CD4-positive, alpha-beta T cell treated with Interleukin-2 at 100 ng/mL for 4 hours (primary cell): ENCODE results near the gene ACSL1.
"Not testable (repeated sequence)": the region's sequence is repeated elsewhere in the genome, so short reads cannot be mapped to it uniquely, and the experiment has no call there.

Experiments
- DNase-seq: peaks from one replicate; pipeline ENCODE4 v3.0.0-alpha.2; 2020; ENCODE audit warnings: low spot score

Gene ACSL1

GRCh38 chr4:184787766-184788503 is 37.8 kb downstream of the ACSL1 start:
- no peak for DNase-seq

- DNase-seq: no peak
Observed at GRCh38 chr4:184785813-184786212, 40.0 kb downstream of the ACSL1 start.

DNA sequence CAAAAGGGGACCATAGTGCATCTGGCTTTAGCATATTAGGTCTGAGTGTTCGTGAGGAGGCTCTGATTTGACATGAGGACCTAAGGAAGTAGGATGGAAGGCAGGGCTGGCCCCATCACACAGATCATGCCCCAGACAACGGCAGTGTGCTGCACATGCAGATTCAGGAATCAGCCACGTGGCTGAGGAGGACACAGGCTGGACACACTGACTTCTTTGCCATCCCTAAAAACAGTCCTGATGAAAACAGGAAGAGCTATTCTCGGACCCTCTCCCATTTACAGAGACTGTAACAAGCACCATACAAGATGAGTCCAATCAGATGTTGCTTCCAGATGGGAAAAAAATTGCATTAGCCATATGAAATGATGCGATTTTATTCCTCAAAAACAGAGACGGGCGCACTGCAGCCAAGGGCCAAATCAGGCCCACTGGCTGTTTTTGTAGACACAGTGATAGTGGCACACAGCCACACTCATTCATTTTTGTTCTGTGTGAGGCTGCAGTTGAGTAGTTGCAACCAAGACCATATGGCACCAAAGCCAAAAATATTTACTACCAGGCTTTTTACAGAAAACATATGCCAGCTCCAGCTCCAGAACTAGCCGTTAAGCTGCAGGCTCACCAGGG is 41.0 kb downstream of the ACSL1 start:
- DNase-seq: no peak

- no peak for DNase-seq
Observed at GRCh38 chr4:184782731-184783373, 42.9 kb downstream of the ACSL1 start.

DNA sequence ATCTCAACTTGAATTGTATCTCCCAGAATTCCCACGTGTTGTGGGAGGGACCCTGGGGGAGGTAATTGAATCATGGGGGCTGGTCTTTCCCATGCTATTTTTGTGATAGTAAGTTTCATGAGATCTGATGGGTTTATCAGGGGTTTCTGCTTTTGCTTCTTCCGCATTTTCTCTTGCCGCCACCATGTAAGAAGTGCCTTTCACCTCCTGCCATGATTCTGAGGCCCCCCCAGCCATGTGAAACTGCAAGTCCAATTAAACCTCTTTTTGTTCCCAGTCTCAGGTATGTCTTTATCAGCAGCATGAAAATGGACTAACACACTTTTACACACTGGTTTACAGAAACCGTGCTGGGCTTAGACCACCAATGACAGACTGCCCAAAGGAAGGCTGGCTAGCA is 46.6 kb downstream of the ACSL1 start:
- not testable (repeated sequence) for DNase-seq

DNA sequence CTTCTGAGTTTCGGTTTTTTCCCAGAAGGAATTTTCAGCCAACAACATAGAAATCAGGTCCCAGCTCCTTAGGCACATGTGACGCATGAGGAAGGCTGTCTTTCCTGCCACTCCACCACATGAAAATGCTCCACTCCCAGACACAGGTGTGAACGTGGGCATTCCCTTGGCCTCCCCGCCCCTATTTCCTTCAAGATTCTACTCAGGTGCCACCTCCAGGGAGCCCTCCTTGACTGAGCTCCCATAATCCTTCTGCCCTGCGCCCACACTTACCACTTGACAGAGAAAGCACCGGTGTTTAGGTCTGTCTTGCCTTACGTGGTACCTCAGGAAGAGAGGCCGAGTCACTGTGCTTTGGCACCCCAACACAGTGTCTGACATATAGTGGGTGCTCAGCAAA is 47.4 kb downstream of the ACSL1 start:
- no peak for DNase-seq

GRCh38 chr4:184776821-184777220 is 48.9 kb downstream of the ACSL1 start:
- DNase-seq: no peak

- DNase-seq: no peak
Observed at GRCh38 chr4:184775854-184776555, 49.8 kb downstream of the ACSL1 start.

DNA sequence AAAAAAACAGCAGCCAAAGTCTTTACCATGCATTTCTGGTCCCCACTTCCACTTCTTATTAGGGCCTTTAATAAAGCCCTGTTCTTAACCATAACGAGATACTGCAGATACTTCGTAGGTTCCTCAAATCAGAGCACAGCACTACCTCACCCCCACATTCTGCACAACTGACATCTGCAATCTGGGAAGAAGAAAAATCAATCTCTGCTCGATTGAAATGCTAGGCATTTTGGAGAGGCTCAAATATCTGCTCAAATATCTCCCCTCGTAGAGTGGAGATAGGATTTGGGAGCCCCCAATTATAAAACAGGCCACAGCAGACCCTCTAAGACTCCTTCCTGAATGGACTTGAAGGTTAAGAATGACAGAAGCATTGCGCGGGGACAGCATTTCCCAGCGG is 51.6 kb downstream of the ACSL1 start:
- DNase-seq: no peak

DNA sequence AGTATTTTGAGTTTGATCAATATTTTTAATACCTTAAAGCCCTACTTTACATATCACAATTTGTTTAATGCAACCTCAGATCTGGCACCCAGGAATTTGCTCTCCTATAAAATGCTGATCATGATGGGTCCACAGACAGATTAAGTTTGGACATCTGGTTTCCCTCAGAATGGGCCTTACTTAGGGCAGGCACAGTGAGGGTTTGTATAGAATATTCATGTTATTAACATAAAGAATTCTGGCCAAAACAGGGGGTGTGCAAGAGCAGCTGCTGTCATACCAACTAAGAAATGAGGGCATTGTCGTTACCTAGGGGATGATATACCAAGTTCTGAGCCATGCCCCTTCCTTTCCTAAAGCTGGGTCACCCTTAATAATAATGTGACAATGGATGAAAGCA is 54.4 kb downstream of the ACSL1 start:
- DNase-seq: no peak

- DNase-seq: no peak
Observed at GRCh38 chr4:184769141-184769765, 56.5 kb downstream of the ACSL1 start.

DNA sequence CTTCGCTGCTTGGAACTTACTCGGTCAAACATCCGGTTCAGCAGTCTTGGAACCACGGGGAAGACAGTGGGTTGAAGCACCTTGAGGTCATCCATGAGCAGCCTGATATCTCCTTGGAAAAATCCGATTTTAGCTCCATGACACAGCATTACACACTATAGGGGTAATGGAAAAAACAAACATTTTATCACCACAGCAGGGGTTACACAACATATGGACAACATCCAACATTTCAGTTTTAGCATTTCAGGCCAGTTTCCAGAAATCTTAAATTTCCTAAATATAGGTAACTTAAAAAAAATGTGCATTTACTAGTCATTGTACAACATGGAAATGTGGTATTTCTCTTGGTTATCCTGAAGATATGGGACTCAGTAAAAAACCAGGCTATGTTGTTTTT is 57.5 kb downstream of the ACSL1 start:
- DNase-seq: no peak

GRCh38 chr4:184766446-184766845 is 59.3 kb downstream of the ACSL1 start:
- DNase-seq: no peak

- DNase-seq: no peak
Observed at GRCh38 chr4:184765473-184766340, 60.1 kb downstream of the ACSL1 start.

DNA sequence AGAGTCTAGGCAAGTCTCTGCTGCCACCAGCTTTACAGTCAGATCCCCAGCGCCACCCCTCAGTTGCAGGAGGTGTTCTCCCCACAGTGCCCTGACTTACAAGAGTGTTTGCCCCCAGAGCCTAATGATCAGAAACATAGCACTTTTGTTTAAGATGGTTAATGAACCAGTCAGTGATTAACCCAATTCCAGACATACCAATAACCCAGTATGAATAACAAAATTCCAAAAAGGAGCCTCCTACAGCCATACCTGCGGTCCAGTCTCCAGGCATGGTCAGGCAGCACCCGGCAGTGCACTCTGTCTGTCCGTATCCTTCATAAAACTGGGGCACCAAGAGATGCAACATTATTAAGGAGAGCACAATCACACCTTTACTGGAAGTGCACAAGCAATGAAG is 61.2 kb downstream of the ACSL1 start:
- no peak for DNase-seq

DNA sequence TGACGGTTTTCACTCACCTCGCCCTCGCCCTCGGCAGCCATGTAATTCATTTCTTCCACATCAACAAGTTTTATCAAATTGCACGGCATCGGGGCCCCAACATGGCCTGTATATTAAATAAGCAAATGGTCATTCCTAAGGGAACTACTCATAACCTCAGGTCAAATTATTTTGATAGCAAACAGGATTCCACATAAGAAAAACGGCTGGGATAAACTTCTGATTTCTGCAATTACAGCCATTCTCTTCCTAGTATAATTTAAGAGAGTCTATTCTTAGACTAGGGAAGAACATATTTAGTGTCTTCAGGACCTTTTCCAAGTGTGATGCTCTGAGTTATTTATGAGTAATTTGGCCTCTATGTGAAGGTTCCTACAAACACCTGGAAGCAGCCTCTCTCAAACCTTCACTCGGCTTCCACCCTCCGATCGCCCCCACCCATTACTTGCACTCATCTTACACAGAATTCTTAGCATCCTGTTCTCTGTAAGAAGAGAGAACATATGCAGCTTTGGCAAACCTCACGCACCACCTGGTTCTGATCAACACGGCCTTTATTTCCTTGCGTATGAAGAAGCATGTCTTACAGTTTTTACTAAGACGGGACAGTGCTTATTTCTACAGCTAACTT is 62.5 kb downstream of the ACSL1 start:
- DNase-seq: no peak

DNA sequence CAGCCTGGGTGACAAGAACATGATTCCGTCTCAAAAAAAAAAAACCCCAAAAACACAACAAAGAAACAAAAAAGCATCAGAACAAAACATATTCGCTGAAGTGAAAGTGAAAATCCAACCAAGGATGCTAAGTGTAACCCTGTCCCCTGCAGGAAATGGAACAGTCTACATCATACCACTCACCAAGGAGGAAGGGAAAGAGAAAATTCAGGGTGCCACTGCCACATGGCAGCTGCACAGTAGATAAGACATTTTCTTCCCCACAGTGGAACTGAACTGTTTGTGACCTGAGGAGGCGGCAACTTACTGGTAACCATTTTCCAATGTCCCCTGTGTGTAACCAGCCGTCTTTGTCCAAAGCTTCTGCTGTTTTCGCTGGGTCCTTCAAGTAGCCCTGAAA is 63.7 kb downstream of the ACSL1 start:
- peak; percentile 57 for DNase-seq

GRCh38 chr4:184760681-184761080 is 65.1 kb downstream of the ACSL1 start:
- no peak for DNase-seq

DNA sequence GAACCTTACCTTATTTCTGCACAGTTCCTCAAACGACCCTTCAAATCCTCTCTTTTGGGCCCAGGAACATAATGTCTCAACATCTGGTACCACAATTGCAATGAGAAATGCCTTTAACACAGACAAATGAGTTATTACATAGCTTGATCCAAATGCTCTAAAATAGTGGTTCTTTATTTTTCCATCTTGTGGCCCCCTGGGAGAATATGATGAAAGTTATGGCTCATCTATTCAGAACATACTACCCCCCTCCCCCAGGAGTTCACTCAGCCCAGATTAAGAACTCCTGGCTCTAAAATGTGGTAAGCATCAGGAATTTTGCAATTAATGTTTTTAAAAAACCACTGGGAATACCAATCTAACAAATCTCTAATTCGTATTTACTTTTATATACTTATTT is 68.0 kb downstream of the ACSL1 start:
- DNase-seq: no peak

DNA sequence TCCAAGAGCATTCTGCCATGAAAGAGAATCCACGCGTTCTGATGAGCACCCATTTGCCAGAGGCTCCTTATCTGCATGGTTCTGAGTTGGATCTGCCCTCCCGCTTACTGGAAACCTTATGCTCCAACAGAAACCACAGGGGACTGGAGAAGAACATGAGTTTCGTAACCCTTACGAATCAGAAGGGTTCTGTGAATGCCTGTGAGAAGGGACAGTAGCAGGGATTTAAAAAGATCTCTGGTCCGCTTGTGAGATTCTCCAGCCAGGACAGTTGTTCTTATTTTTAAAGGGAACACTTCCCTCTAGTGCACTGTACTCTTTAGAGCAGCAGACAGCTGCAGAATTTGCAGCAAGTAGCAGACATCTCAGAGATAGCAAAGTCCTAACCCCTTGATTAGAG is 69.4 kb downstream of the ACSL1 start:
- DNase-seq: no peak

DNA sequence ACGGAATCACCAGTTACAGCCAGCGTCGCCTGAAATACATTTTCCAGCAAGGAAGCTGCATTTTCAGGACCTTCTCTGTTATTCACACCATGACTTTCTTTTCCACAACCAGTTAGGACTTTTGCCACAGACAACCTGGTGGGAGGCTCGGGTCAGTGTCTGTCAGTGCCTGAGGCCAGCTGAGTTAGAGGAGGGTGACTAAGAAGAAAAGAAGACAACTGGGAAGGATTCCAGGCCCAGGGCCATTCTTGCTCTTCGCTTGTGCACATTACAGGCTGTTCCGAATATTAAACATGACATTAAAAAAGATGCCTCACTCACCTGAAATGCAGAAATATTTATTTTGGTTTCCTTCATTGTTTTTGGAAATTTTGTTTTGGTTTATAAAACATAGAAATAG is 70.5 kb downstream of the ACSL1 start:
- DNase-seq: no peak
